ENCODE results near the gene RPL19.
A peak's percentile ranks its signal among the peaks of the same experiment; 100 is the strongest.
"Not testable (repeated sequence)": the region's sequence is repeated elsewhere in the genome, so short reads cannot be mapped to it uniquely, and the experiment has no call there.

The RPL19 gene

DNA sequence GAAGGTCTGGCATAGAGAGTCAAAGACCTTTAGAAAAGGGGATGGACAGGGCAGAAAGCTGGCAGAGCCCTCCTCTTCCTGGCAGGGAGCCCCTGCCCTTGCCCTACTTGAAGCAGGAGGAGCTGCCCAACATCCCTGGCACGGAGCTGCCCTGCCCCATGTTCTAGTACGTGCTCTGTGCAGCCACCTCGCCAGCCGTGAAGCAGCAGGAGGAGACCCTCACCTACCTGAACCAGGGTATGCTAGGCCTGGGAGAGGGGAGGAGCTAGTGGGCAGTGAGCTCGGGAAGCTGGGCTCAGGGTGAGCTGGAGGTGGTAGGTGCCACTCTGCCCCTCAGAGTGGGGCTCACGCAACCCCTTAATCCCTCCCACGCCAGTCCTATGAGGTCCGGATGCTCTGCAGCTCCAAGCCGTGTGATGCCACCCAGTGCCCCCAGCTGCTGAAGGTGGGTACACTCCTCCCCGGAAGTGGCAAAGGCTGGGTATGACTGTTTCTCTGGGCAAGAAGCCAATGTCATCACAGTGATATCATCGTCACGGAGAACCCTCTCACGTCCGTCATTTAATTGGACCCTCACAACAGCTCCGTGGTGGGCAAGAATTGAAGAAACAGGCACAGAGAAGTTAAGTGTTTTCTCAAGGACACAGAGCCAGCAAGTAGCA lies 38.4 kb downstream of the RPL19 start:
- peak in 2 of 10 donors; percentile 66 to 75 for DNase-seq
- intact Hi-C loops (cut with DNase I), result no loop called here

DNA sequence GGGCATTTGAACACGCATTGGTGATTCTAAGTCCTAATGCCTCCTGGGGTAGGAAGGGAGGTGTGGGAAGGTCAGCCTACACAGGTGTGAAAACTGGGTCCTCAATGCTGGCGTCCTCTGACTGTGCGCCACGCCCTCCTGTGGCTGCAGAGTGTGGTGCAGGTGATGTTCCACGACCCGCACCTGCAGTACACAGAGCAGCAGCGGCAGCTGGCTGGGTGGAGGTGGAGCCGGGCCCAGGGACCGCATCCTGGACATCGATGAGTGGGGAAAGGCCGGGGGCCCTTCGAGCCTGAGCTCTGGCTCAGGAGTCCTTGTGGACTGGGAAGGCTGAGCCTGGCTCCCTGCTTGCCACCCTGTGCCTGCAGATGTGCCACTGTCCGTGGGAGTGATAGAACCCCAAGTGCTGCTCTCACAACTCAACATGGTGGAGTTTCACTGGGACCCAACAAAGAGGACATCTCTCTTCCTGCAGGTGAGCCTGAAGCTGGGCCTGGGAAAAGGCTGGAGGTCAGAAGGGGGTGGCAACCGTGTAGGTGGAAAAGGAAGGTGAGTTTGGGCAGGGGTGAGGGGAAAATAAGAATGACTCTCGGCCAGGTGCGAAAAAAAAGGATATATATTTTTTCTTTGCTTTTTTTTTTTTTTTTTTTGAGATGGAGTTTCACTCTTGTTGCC lies 39.7 kb downstream of the RPL19 start:
- peak in 4 of 10 donors; percentile 34 to 92 (median 63) for DNase-seq
- intact Hi-C loops (cut with DNase I), result loop anchor here (5.0 kb wide), 1 partner anchor 32 kb away; no protein-coding TSS in a partner anchor

DNA sequence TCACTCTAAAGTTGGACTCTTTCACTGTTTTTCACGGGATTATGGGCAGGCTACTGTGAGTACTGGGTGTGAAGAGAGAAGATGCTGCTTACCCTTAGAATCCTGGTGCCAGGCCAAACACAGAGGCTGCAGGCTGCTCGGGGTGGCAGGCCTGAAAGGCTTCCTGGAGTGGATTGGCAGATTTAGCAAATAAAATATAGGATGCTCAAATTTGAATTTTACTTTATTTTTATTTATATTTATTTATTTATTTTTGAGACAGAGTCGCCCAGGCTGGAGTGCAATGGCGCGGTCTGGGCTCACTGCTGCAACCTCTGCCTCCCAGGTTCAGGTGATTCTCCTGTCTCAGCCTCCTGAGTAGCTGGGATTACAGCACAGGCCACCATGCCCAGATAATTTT lies 40.5 kb downstream of the RPL19 start:
- intact Hi-C loops (cut with DNase I), result loop anchor here (5.0 kb wide), 1 partner anchor 33 kb away; no protein-coding TSS in a partner anchor
- no peak for DNase-seq

DNA sequence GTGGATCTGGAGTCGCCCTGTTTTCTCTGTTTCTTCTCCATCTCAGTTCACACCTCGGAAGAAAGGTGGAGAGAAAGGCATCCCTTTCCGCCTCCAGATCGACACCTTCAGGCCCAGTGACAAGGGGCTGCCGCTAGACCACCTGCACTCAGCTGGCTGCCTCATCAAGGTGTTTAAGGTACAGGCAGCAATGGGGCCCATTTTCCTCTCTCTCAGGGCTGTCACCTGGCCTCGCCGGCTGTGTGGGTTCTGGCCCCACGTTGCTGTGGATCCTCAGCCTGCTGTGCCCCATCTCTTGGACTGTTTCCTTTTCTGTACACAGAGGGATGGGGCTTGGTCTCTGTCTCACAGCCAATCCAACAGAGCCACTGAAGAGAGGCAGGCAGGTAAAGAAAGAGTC lies 43.1 kb downstream of the RPL19 start:
- intact Hi-C loops (cut with DNase I), result loop anchor here (5.0 kb wide), 1 partner anchor 36 kb away; no protein-coding TSS in a partner anchor
- peak in 2 of 10 donors; percentile 66 to 76 for DNase-seq

DNA sequence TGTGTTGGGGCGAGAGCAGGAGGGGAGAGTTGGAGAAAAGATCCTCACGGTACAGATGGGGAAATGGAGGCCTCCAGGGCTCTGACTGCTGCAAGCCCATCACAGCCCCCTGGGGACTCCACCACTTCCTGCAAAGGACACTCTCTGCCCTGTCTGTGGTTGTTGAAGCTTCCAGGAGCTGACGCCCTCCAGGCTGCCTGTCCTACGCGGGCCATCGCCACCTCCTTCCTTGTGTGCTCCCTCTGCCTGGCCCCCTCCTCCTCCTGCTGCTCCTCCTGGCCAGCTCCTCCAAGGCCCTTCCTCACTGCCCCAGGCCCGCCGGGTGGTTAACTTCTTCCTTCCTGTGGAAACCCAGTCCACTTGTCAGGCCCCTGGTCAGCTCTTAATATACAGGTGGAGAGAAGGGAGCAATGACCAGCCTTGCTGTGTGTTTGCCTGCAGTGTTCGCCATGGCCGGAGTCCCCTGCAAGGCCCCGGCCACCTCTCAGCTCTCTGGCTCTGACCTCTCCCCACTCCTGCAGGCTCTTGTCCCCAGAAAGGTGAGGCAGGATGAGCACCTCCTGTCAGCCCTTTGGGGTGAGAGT lies 44.0 kb downstream of the RPL19 start:
- peak in 1 of 10 donors; percentile 76 for DNase-seq
- intact Hi-C loops (cut with DNase I), result loop anchor here (5.0 kb wide), 1 partner anchor 37 kb away; no protein-coding TSS in a partner anchor

DNA sequence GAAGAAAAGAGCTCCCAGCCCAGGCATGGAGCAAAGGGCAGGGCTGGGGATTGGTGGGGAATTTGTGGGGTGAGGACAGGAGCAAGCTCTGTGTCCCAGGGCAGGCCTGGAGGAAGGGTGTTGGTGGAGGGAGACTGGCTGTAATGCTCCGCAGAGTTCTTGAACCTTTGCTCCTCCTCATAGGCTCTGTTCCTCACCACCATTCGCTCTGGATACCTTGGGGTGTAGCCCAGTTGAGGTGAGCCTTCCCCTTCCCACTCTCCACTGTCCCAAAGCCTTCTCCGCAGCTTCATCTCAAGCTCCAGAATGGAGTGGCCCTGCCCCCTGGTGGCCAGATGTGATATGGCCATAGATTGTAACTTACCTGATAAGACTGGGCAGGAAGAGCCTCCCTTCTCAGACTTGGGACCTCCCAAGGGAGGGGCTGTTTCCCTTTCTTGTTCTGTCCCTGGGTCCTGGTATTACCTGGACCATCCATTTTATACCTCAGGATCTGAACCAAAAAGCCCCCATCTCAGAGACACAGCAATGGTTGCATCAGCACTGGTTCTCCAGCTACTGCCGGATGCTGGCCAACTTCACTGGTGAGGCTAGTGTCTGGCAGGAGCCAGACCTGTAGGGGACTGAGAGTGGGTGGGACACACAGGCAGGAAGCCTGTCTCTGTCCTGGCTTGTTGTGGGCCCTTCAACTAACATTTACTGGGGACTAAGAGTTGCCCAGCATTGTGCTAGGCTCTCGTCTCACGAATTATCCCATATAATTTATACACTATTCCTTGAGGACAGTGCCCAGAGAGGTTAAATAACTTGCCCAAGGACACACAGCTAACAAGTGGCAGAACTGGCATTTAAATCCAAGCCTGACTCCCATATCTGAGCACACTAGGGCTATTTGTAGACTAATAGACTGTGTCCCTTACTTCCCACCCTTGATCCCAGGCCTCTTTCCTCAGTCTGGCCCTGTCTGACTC lies 44.8 kb downstream of the RPL19 start:
- peak; percentile 76 to 98 (median 90) for DNase-seq
- intact Hi-C loops (cut with DNase I), result loop anchor here (5.0 kb wide), 1 partner anchor 38 kb away; no protein-coding TSS in a partner anchor

DNA sequence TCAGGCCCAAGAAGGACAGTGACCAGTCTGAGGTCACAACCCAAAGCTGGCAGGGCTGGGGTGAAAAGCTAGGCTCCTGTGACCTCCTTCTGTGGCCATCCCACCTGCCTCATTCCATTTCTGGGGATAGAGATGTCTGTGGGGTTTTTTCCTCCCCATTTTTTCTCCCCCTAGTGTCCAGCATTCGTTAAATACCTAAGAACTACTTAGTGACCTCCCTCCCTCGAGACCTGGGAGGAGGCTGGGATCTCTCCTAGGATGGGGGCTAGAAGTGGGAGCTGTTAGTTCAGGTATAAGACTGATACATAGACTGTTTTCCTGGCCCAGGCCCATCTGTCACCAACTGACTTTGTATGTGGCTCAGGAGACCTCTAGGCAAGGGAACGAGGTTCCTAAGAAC lies 46.2 kb downstream of the RPL19 start:
- no peak for DNase-seq
- intact Hi-C loops (cut with DNase I), result no loop called here

DNA sequence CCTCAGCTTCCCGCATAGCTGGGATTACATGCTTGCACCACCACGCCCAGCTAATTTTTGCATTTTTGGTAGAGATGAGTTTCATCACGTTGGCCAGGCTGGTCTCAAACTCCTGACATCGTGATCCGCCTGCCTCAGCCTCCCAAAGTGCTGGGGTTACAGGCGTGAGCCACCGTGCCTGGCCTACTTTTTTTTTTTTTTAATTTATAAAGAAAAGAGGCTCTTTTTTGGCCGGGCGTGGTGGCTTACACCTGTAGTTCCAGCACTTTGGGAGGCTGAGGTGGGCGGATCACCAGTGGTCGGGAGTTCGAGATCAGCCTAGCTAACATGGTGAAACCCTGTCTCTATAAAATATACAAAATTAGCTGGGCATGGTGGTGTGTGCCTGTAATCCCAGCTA lies 50.0 kb downstream of the RPL19 start:
- intact Hi-C loops (cut with DNase I), result not testable (repeated sequence)
- peak in 1 of 10 donors; percentile 7 for DNase-seq

DNA sequence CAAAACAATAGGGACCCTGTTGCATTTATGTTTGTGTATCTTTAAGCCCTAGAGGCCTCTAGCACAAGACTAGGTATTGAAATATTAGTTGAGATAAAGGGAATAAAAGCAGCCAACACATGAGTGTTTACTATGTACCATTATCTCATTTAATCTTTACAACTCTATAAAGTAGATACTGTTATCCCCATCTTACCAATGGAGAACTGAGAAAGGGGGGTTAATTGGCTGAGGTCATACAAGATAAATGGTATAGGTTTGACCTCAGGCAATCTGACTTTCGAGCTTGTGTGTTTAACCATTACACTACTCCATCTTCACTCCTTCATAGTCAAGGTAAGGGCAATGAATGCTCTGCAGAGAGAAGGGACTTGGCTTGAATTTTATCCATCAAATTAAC lies 51.9 kb downstream of the RPL19 start:
- intact Hi-C loops (cut with DNase I), result no loop called here
- no peak for DNase-seq

DNA sequence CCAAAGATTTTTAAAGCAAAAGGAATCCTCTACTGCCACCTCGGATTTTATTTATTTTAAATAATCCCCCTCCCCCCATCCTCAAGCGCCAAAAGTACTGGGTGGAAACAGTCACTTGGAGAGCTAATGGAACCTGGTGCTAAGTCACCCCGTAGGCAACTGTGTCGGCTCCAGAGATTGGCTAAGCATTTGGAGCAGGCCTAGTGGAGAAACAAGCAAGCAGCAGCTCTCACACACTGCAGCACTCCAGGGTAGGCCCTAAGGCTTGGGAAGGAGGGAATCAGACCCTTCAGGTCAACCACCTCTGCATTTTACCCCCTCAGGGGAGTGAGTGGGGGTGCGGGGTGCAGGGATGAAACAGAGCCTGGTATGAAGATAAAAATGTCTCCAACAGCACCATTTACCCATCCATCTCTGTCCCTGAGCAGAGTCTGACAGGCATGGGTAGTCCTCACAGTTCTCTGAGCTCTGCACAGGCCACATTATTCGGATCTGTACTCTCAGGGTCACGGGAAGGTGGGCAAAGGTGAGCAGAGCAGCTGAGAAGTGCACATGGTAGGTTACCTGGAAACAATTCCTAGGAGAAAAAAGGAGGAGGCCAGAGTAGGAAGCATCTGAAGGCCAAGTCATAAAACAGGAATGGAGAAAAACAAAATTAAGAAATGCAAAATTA lies 52.8 kb downstream of the RPL19 start:
- DNase-seq, result no peak
- intact Hi-C loops (cut with DNase I), result no loop called here
